Adrenal gland (tissue), 5 donors: Measurements from ENCODE around the gene HHIP.

Experiments used
- POLR2A ChIP-seq, 2 donors: fragments of 450-650 bp; IDR thresholded peaks; one replicate each; pipeline ENCODE4 v1.6.1; 2017; ENCODE audit warnings: antibody characterized with exemption in 2 of 2, mild to moderate bottlenecking in 2 of 2, moderate library complexity in 1 of 2
- TF ChIP-seq, protein P1 (sequence below), 6 experiments: fragments of 450-650 bp in 4 of 6; fragments of 200-600 bp in 2 of 6; sonication (generic) in 1 of 6; IDR thresholded peaks; 1 replicate in 5 of 6; 2 replicates in 1 of 6; pipeline versions ENCODE4 v1.5.1 to v1.8.0; 2016 to 2021; ENCODE audit warnings: antibody characterized with exemption in 6 of 6, mild to moderate bottlenecking in 2 of 6, moderate library complexity in 1 of 6
- donor health status: DM: no; HTN: no; CAD: no.

DNA sequence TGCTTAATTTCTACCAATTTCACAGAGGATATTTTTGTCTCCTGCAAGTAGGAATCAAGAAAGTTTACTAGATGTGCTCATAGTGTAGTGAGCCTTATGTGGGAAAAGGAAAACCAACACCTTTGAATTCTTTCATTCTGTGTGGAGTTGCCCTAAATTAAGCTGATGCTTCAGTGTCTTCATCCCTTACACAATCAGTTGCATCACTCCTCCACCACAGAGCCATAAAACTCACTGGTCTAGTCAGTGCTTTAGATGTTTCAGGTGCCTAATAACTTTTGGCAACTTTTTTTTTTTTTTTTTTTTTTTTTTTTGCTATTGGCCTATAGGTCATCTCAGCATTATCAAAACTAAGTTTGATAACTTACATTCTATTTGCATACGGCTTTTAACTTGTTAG, 41.5 kb downstream of the HHIP start:
- TF ChIP-seq, protein P1, sequence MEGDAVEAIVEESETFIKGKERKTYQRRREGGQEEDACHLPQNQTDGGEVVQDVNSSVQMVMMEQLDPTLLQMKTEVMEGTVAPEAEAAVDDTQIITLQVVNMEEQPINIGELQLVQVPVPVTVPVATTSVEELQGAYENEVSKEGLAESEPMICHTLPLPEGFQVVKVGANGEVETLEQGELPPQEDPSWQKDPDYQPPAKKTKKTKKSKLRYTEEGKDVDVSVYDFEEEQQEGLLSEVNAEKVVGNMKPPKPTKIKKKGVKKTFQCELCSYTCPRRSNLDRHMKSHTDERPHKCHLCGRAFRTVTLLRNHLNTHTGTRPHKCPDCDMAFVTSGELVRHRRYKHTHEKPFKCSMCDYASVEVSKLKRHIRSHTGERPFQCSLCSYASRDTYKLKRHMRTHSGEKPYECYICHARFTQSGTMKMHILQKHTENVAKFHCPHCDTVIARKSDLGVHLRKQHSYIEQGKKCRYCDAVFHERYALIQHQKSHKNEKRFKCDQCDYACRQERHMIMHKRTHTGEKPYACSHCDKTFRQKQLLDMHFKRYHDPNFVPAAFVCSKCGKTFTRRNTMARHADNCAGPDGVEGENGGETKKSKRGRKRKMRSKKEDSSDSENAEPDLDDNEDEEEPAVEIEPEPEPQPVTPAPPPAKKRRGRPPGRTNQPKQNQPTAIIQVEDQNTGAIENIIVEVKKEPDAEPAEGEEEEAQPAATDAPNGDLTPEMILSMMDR (IDR thresholded peaks at IDR 0.05) = no peak
- no peak for TF ChIP-seq POLR2A (IDR thresholded peaks at IDR 0.05)
